ENCODE results near the gene METRN.

GRCh38 chr16:687499-687898 lies 27.4 kb upstream of the METRN start:
- no peak for TF ChIP-seq GATA2 (IDR thresholded peaks at IDR 0.05; ENCODE audit: low read depth, low read length)
- TF ChIP-seq GATA3 (IDR thresholded peaks at IDR 0.05; ENCODE audit: low read depth, low read length) = no peak

Measured in SH-SY5Y (cell line).